Ovary (tissue), 9 donors: Measurements from ENCODE around the gene GRAP2. TPM values are rescaled to one million over a fixed set of nuclear protein-coding genes. Genes with fewer than 3 reads are reported as not detected.
"Not testable (repeated sequence)": the region's sequence is repeated elsewhere in the genome, so short reads cannot be mapped to it uniquely, and the experiment has no call there.

ENCODE experiments used
- DNase-seq, 5 donors: peaks; one replicate each; pipeline ENCODE4 v3.0.0-alpha.2; 2019 to 2020
- H3K27ac ChIP-seq, 2 donors: fragments of 200-600 bp; one replicate each; pipeline versions ENCODE4 v1.5.1 to v1.8.0; 2019 to 2022
- H3K27me3 ChIP-seq: fragments of 200-600 bp; one replicate; pipeline ENCODE4 v1.8.0; 2022
- H3K36me3 ChIP-seq: fragments of 200-600 bp; sonication (generic); one replicate; pipeline ENCODE4 v1.5.1; 2019
- H3K4me1 ChIP-seq: one replicate; pipeline ENCODE4 v1.8.1; 2013; ENCODE audit warnings: mild to moderate bottlenecking, moderate library complexity; ENCODE audit not compliant: insufficient read depth
- H3K4me3 ChIP-seq: fragments of 200-600 bp; sonication (generic); one replicate; pipeline ENCODE4 v1.5.1; 2017
- H3K9me3 ChIP-seq, 2 donors: fragments of 200-600 bp in 1 of 2; sonication (generic) in 1 of 2; one replicate each; pipeline versions ENCODE4 v1.5.1 to v1.8.1; 2013 to 2019; ENCODE audit warnings: mild to moderate bottlenecking in 1 of 2, moderate library complexity in 1 of 2
- EP300 ChIP-seq: sonication (generic); formaldehyde crosslinking; IDR thresholded peaks from one replicate; pipeline ENCODE4 v1.6.1; 2017; ENCODE audit warnings: antibody characterized with exemption
- POLR2A ChIP-seq: fragments of 450-650 bp; IDR thresholded peaks from one replicate; pipeline ENCODE4 v1.6.1; 2017; ENCODE audit warnings: antibody characterized with exemption, mild to moderate bottlenecking, moderate library complexity
- WGBS, 3 donors: extraction: QIAGEN DNeasy Blood & Tissue Kit in 1 of 3; methylation state at CpG; one replicate each; pipeline versions ENCODE4 v1.1.5 to v1.1.7; 2013 to 2017; 5-methylcytosine and 5-hydroxymethylcytosine counted together
- intact Hi-C, 4 donors: fragments of 100-400 bp; cut with DNase I; formaldehyde crosslinking; loops; one replicate each; pipeline versions ENCODE4 v1.11.0 to v1.15.1; 2022 to 2023
- polyA plus RNA-seq, 2 donors: library from polyadenylated mRNA; stranded (reverse); fragments of 200-250 nt in 1 of 2; fragments of 350-450 nt in 1 of 2; fragmentation: Illumina TruSeq in 1 of 2; extraction: RNeasy Lipid Tissue Mini Kit (QIAGEN cat#74804) in 1 of 2; gene quantifications; one replicate each; pipeline ENCODE4 v1.2.3, GENCODE V29; 2013 to 2014
- total RNA-seq, 7 donors: library from RNA; depleted of rRNA in 2 of 7; stranded (reverse); fragments of >200 nt in 2 of 7; fragmentation: NEBNext Ultra II Directional in 3 of 7; extraction: Animal tissue kit (Norgen Biotek cat#: 25700) in 3 of 7; gene quantifications; one replicate each; pipeline versions ENCODE4 v1.1.0 to v1.2.4, GENCODE V29; 2016 to 2023
- TF ChIP-seq, protein P1 (sequence below), 3 donors: fragments of 450-650 bp in 2 of 3; fragments of 200-600 bp in 1 of 3; IDR thresholded peaks; one replicate each; pipeline versions ENCODE4 v1.5.1 to v1.8.0; 2016 to 2022; ENCODE audit warnings: antibody characterized with exemption in 3 of 3, mild to moderate bottlenecking in 1 of 3
- donor health status: DM: no; HTN: no; CAD: no; lungs with moderate emphysema.
- donor health status: DM: no; HTN: no; CAD: no.
- donor health status: Bipolar disorder and iron deficiency.
- donor health status: DM: yes; HTN: yes; CAD: no.
- donor health status: DM: no; HTN: no; CAD: no.
- donor health status: DM: yes; HTN: yes; CAD: no.

GRAP2 gene
- total and polyA plus RNA-seq, 9 donors: 0.46 to 2.0 (median 0.75) TPM; not detected in 1

DNA sequence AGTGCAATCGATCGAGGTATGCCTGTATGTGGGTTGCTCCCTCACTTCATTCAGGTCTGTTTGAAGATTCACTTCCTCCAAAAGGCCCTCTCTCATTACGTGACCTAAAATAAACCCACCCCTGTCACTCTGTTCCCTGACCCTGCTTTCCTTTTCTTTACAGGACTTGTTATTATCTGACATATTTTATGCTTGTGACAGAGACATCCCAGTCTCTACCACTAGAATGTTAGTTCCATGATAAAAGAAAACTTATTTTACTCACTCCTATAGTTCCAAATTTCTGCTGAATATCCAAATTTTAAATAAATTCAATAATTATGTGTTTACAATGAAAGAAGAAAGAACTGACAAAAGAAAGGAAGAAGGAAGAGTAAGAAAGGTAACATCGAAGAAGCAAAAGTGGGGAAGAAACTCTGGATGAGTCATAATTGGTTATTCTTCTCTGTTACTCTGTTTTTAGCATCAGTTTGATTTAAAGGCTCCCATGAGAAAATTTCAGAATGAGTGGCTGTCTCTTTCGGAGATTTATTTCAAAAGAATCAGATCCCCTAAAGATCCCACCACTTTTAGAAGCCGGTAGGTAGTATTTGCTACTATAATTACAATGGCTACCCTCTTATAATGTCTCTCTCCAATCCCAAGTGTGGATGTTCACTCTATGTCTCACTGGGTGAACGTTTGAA, 40.8 kb upstream of the GRAP2 start:
- no peak for DNase-seq
- Histone ChIP-seq H3K4me3 (no peak overlapping the region), H3K36me3 (no peaks in the 10 kb centered on the region), H3K4me1 (no peaks in the 10 kb centered on the region), H3K27ac (no peak overlapping the region), H3K9me3 (no peaks in the 10 kb centered on the region), H3K27me3 (no peaks in the 10 kb centered on the region)
- WGBS, 3 donors: 65 to 70% (median 70%) methylated on average over 7 of the region's 7 CpGs
- intact Hi-C loops: no loop called here
- TF ChIP-seq EP300: no peak
- TF ChIP-seq POLR2A: no peak
- TF ChIP-seq, protein P1, sequence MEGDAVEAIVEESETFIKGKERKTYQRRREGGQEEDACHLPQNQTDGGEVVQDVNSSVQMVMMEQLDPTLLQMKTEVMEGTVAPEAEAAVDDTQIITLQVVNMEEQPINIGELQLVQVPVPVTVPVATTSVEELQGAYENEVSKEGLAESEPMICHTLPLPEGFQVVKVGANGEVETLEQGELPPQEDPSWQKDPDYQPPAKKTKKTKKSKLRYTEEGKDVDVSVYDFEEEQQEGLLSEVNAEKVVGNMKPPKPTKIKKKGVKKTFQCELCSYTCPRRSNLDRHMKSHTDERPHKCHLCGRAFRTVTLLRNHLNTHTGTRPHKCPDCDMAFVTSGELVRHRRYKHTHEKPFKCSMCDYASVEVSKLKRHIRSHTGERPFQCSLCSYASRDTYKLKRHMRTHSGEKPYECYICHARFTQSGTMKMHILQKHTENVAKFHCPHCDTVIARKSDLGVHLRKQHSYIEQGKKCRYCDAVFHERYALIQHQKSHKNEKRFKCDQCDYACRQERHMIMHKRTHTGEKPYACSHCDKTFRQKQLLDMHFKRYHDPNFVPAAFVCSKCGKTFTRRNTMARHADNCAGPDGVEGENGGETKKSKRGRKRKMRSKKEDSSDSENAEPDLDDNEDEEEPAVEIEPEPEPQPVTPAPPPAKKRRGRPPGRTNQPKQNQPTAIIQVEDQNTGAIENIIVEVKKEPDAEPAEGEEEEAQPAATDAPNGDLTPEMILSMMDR (IDR thresholded peaks at IDR 0.05): no peak

DNA sequence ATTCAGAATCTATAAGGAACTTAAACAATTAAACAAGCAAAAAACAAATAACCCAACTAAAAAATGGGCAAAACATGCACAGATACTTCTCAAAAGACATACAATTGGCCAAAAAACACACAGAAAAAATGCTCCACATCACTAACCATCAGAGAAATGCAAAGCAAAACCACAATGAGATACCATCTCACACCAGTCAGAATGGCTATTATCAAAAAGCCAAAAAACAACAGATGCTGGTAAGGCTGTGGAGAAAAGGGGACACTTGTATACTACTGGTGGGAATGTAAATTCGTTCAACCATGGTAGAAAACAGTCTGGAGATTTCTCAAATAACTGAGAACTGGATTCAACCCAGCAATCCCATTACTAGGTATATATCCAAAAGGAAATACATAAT, 32.1 kb upstream of the GRAP2 start:
- TF ChIP-seq EP300: no peak
- no peak for TF ChIP-seq POLR2A
- TF ChIP-seq, protein P1 (IDR thresholded peaks at IDR 0.05): no peak
- no peaks in the 10 kb centered on the region for H3K27me3 ChIP-seq
- DNase-seq: no peak
- no peaks in the 10 kb centered on the region for H3K36me3 ChIP-seq
- no peak overlapping the region for H3K27ac ChIP-seq
- H3K4me3 ChIP-seq: no peak overlapping the region
- 68 to 86% (median 70%) methylated on average over 1 of the region's 1 CpG for WGBS, 3 donors
- H3K4me1 ChIP-seq: no peaks in the 10 kb centered on the region
- intact Hi-C loops: no loop called here
- no peaks in the 10 kb centered on the region for H3K9me3 ChIP-seq

DNA sequence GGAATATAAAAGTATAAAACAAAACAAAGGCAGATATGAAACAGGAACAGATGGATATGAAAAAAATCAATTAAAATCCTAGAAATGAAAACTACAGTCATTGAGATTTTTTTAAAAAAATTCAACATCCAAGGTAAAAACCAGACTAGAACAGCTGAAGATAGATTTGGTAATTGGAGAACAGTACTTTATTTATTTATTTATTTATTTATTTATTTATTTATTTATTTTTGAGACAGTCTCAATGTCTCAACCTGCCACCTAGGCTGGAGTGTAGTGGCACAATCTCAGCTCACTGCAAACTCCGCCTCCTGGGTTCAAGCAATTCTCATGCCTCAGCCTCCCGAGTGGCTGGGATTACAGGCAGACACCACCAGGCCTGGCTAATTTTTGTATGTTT, 31.1 kb upstream of the GRAP2 start:
- H3K4me3 ChIP-seq, intact Hi-C loops, H3K9me3 ChIP-seq, H3K4me1 ChIP-seq, H3K36me3 ChIP-seq, H3K27ac ChIP-seq, H3K27me3 ChIP-seq, DNase-seq: not testable (repeated sequence)
- 88 to 95% (median 93%) methylated on average over 2 of the region's 2 CpGs for WGBS, 3 donors

DNA sequence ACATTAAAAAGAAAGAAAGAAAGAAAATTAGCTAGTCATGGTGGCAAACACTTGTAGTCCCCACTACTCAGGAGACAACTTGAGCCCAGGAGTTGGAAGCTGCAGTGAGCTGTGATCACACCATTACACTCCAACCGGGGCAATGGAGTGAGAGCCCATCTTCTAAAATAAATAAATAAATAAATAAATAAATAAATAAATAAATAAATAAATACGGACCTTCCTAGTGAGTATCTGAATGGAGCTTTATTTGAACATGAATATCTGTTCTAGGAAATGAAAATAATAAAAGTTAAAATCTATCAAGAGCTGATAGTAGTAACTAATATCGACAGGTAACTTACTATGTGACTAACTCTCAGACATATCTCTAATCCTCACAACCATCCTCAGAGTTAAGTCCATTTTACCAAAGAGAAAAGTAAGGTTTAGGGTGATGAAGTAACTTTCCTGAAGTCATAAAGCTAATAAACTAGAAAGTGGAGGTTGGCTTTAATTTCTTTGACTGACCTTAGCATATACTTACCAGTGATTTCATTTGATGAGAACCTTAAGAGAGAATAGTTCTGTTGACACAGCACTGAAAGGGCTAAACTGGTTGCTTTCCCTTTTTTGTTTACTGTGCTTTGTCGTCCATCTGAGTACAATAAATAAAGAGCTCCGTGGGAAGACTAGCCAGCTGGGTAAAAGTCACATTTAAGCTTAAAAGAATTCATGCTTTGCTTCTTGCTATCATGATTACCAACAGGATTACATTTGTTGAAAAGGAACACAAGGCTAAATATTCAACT, 29.7 kb upstream of the GRAP2 start:
- Histone ChIP-seq H3K36me3 (no peaks in the 10 kb centered on the region), H3K27me3 (no peaks in the 10 kb centered on the region), H3K9me3 (no peaks in the 10 kb centered on the region), H3K4me1 (no peaks in the 10 kb centered on the region), H3K4me3 (no peak overlapping the region), H3K27ac (no peak overlapping the region)
- no peak for TF ChIP-seq POLR2A
- TF ChIP-seq EP300: no peak
- TF ChIP-seq, protein P1 (IDR thresholded peaks at IDR 0.05): no peak
- WGBS, 3 donors: 53 to 60% (median 54%) methylated on average over 5 of the region's 5 CpGs
- intact Hi-C loops: no loop called here
- no peak for DNase-seq

DNA sequence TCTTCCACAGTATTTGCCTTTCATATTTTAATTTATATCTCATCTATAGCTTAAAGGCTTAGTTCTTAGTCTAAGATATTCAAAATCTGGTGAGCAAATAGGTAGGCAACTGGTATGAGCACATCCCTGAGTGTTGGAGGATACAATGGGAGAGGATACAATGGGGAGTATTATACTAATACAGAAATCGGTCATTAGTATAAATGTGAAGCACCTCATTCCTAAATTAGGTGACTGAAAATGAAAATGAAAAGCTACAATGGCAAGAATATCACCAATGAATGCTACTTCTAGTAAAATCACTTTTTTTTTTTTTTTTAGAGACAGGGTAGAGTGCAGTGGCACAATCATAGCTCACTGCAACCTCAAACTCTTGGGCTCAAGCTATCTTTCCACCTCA, 28.3 kb upstream of the GRAP2 start:
- WGBS, 3 donors: 90 to 98% (median 93%) methylated on average over 1 of the region's 1 CpG
- TF ChIP-seq EP300: no peak
- TF ChIP-seq, protein P1 (IDR thresholded peaks at IDR 0.05): no peak
- Histone ChIP-seq H3K4me3 (no peak overlapping the region), H3K4me1 (no peaks in the 10 kb centered on the region), H3K9me3 (no peaks in the 10 kb centered on the region), H3K27ac (no peak overlapping the region), H3K36me3 (no peaks in the 10 kb centered on the region), H3K27me3 (no peaks in the 10 kb centered on the region)
- intact Hi-C loops: no loop called here
- DNase-seq: no peak
